Fibroblast of skin of right quadriceps (primary cell): ENCODE results near the gene GCLC.
"Not testable (repeated sequence)": the region's sequence is repeated elsewhere in the genome, so short reads cannot be mapped to it uniquely, and the experiment has no call there.

Source experiments
- DNase-seq: peaks from one replicate; pipeline ENCODE4 v3.0.0-alpha.2; 2013

GCLC gene

DNA sequence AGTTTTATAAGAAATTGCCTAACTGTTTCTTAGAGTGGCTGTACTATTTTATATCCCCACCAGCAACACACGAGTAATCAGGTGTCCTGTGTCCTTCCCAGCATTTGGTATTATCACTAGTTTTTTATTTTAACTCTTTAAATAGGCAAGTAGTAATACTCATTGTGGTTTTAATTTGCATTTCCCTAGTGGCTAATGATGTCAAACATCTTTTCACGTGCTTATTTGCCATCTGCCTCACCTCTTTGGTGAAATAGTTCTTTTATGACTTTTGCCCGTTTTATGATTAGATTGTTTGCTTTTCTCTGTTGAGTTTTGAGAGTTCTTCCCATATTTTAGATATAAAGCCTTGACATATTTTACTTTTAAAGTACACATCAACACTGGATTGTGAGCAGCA lies 57.8 kb downstream of the GCLC start:
- DNase-seq = no peak

DNA sequence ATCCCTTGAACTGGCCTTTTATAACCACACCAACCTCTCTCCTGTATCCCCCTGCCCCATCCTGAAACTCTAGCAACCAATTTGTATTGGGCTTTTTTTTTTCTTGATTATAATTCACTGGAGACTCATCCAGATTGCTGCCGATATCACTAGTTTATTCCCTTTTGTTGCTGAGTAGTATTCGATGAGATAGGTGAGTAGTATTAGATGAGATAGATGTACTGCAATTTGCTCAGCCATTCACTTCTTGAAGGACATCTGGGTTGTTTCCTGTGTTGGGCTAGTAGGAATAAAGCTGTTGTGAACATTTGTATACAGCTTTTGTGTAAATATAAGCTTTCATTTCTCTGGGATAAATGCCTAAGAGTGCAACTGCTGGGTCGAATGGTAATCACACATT lies 58.2 kb downstream of the GCLC start:
- DNase-seq = no peak

- peak; percentile 54 for DNase-seq
These were observed 60.2 kb downstream of the GCLC start for GRCh38 chr6:53484476-53485280.

DNA sequence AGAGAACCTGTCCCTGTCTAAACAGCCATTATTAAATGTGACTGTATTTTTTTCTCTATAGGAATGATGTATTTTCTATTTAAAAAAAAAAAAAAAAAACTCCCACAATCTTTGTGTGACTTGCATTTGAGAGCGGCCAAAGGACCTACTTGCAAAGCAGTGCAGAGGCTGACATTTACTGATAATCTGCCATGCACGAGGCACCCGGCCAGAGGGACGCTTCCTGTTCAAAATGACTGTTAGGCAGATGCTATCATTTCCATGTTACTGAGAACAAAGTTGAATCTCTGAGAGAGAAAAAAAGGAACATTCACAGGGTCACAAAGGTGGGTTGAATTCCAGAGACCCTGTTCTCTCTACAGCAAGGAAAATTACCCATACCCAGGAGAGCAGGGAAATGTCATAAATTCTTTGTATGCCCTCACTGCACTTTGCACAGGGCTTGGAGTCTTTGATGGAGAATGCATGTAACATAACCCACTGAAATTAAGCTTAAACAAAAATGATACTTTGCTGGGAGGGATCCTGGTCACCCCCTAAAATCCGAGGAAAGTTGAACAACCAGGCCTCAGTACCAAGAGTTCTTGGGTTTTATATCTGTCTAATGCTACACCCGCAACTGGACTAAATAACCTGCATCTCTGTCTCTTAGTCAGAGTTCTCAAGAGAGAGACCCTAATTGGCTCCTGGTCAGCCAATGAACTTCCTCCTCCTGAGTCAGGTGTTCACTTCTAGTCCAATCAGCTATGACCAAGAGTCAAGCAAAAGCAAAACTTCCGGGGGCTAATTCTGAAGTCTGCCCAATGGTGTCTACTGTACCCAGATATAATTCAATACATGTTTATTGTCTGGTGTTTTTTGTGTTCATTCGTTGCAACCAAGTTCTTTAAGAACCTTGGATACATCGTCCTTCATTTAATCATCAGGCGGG lies 61.2 kb downstream of the GCLC start:
- no peak for DNase-seq

GRCh38 chr6:53481323-53481722 lies 63.6 kb downstream of the GCLC start:
- DNase-seq = no peak

DNA sequence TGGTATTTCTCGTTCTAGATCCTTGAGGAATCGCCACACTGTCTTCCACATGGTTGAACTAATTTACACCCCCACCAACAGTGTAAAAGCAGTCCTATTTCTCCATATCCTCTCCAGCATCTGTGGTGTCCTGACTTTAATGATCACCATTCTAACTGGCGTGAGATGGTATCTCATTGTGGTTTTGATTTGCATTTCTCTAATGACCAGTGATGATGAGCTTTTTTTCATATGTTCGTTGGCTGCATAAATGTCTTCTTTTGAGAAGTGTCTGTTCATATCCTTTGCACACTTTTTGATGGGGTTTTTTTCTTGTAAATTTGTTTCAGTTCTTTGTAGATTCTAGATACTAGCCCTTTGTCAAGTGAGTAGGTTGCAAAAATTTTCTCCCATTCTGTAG lies 64.1 kb downstream of the GCLC start:
- DNase-seq = not testable (repeated sequence)

GRCh38 chr6:53479871-53480270 lies 65.0 kb downstream of the GCLC start:
- no peak for DNase-seq

DNA sequence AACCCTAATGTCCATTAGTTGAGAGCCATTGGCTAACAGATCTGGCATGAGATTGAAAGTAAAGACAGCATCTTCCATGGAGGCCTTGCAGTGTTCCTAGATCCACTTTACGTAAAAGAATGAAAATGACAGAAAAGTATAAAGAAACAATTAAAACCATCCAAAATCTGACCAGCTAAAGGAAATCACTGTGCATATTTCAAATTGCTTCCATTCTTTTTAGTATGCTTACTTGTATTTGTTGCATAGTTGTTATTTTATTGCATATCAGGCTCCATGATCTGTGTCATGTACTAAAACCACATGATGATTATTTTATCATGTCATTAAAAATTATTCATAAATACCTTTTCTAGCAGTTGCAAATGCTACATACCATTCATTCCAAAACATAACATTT lies 67.9 kb downstream of the GCLC start:
- peak; percentile 52 for DNase-seq

DNA sequence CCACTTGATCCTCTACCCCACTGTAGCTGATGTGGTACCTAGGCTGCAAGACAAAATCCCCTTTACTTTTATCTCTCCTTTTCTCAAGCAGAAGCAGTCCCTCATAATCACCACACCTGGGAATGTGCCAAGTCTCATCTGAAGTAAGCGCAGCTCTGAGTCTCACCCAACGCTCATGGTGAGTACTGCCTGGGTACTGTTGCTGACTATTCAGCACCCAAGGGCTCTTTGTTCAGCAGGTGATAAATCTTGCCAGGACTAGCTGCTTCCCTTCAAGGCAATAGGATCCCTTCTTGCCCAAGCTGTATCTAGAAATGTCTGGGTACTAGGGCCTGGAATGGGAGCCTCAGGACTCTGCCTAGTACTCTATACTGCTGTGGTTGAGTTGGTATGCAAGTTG lies 70.9 kb downstream of the GCLC start:
- DNase-seq = no peak

GRCh38 chr6:53469163-53469562 lies 75.7 kb downstream of the GCLC start:
- no peak for DNase-seq

DNA sequence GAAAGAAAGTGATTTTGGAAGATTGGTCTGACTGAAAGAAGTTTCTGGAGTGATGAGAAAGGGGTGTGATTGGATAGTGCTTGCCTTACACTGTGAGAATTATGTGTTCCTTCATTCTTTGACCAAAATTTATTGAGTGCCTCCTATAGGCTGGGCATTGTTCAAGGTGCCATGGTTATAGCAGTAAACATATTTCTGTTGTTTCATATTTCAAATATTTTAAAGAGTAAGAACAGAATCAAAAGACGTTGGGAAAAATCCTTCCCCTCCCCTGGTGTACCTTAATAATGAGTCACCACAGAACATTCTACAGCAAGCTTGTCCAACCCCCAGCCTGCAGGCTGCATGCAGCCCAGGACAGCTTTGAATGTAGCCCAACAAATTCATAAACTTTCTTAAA lies 78.6 kb downstream of the GCLC start:
- peak; percentile 13 for DNase-seq

DNA sequence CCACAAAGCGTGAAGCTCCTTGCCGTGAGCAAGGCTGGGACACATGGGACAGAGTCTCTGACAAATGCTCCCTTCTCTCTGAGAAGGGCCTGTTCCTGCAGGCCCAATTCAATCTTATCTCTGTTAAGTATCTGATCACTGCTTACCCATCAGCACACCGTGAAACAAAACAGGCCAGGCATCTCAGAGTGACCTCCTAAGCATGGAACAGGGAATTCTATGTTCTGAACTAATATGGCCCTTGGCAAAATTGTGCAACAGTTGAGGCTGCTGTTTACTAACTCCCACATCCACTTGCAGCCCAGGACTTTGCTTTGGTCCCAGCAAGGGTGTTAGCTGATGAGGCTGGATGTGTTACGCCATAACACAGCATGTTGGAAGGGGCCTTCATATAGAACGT lies 79.2 kb downstream of the GCLC start:
- no peak for DNase-seq

GRCh38 chr6:53464927-53465460 lies 79.9 kb downstream of the GCLC start:
- no peak for DNase-seq

GRCh38 chr6:53464483-53464882 lies 80.4 kb downstream of the GCLC start:
- DNase-seq = no peak

- no peak for DNase-seq
These were observed 83.2 kb downstream of the GCLC start for GRCh38 chr6:53461696-53462095.

- DNase-seq = no peak
These were observed 83.8 kb downstream of the GCLC start for GRCh38 chr6:53461041-53461656.

- DNase-seq = no peak
These were observed 86.6 kb downstream of the GCLC start for GRCh38 chr6:53458105-53458866.

- no peak for DNase-seq
These were observed 88.1 kb downstream of the GCLC start for GRCh38 chr6:53456809-53457208.

DNA sequence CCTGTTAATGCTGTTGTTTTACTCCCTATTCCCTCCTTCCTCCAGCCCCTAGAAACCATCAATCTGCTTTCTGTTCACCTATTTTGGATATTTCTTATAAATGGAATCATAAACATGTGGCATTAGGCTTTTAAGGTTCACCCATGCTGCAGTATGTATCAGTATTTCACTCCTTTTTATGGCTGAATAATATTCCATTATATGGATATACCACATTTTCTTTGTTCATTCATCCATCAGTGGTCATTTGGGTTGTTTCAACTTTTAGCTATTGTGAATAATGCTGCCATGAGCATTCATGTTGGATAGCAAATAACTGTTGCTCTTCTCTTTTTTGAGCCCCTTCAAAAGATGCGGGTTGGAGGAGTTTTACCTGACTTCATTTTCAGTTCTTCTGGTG lies 89.2 kb downstream of the GCLC start:
- no peak for DNase-seq

DNA sequence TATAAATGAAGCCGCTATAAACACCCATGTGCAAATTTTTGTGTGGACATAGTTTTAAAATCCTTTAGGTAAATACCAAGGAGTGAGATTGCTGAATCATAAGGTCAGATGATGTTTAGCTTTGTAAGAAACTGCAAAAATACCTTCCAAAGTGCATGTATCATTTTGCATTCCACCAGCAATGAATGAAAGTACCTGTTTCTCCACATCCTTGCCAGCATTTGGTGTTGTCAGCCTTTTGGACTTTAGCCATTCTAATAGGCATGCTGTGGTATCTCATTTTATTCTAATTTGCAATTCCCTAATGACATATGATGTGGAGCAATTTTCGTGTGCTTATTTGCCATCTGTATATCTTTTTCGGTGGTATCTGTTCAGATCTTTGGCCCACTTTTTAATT lies 93.7 kb downstream of the GCLC start:
- DNase-seq = no peak

GRCh38 chr6:53447865-53448264 lies 97.0 kb downstream of the GCLC start:
- DNase-seq = no peak
